ENCODE results near the gene HACL1. TPM values are rescaled to one million over a fixed set of nuclear protein-coding genes. Genes with fewer than 3 reads are reported as not detected.

The HACL1 gene
- total and polyA plus RNA-seq, 10 of the 15 experiments (the other 5 are each of a cell fraction or from before 2014, with no cell fraction given) = 19.4 to 48.7 (median 30.1) TPM

GRCh38 chr3:15645246-15645645 is 43.9 kb upstream of the HACL1 start (continued):
- no peak for TF ChIP-seq SPI1 (IDR thresholded peaks at IDR 0.05; ENCODE audit: borderline replicate concordance, insufficient read depth, low read depth, low read length)
- no peak for TF ChIP-seq MYB (IDR thresholded peaks at IDR 0.05; ENCODE audit: borderline replicate concordance, low read depth, low read length)

GRCh38 chr3:15638891-15639262 is 37.5 kb upstream of the HACL1 start:
- peaks cover 6% of the 10 kb centered on the region; the same call in 2 of the 3 replicates for H3K9me3 ChIP-seq (replicated peaks; ENCODE audit: control insufficient read depth, insufficient read depth, low read length)
- BruUV-seq (replicated peaks) = no TSS peak
- ChIA-PET RAD21 (ENCODE audit: unreplicated experiment) (interaction anchor here (0.7 to 2.5 kb wide), 8 partner anchors 8 to 254 kb away, joined by 3 to 13 read pairs (median 4); partner anchors contain the start of gene ANKRD28), POLR2A (interaction anchor here (1.0 kb wide), 1 partner anchor 18 kb away, joined by 3 read pairs; no protein-coding TSS in a partner anchor), SMC1A (ENCODE audit: uncharacterized antibody, unreplicated experiment) (interaction anchor here (0.7 to 14.5 kb wide), 5 partner anchors 8 to 413 kb away, joined by 3 to 362 read pairs (median 10); partner anchors contain the start of gene ANKRD28), CTCF (interaction anchor here (1.7 kb wide), 1 partner anchor 8 kb away, joined by 7 read pairs; no protein-coding TSS in a partner anchor)
- peak overlapping the region; percentile 58; the same call in 1 of the 2 replicates for H3K27ac ChIP-seq (ENCODE audit: control insufficient read depth, insufficient read depth)
- no peak overlapping the region for H2AFZ ChIP-seq (ENCODE audit: control insufficient read depth, low read depth, low read length)
- H3K4me2 ChIP-seq (ENCODE audit: control insufficient read depth, insufficient read depth) = peak overlapping the region; percentile 64
- intact Hi-C loops (cut with micrococcal nuclease; ENCODE audit: unreplicated experiment) (loop anchor here (5.0 to 10.0 kb wide), 2 partner anchors 218 to 536 kb away; partner anchors contain the start of gene GALNT15), in situ Hi-C loops (cut with MboI) (loop anchor here (5.0 kb wide), 1 partner anchor 168 kb away; no protein-coding TSS in a partner anchor)
- H4K20me1 ChIP-seq (ENCODE audit: control insufficient read depth, insufficient read depth) = no peaks in the 10 kb centered on the region
- 0% methylated on average over 1 of the region's 1 CpG for WGBS (ENCODE audit: insufficient coverage, insufficient replicate concordance, low lambda C conversion rate, missing lambda C conversion rate)
- no peaks in the 10 kb centered on the region for H3K36me3 ChIP-seq (ENCODE audit: control insufficient read depth in 2 of 2, insufficient read depth in 2 of 2, low read length in 1 of 2)
- DNase-seq (ENCODE audit: low read depth, low spot score) (peak; percentile 57), FAIRE-seq (no peak), ATAC-seq (peak; percentile 61)
- no peaks in the 10 kb centered on the region for H3K79me2 ChIP-seq (ENCODE audit: control insufficient read depth, insufficient read depth, low read length)
- H3K9ac ChIP-seq (ENCODE audit: control insufficient read depth, insufficient read depth, low read length) = no peak overlapping the region
- H3K27me3 ChIP-seq (replicated peaks in 1 of 2; ENCODE audit: control insufficient read depth in 2 of 2, insufficient read depth in 2 of 2, low read length in 1 of 2) = no peaks in the 10 kb centered on the region
- H3K4me1 ChIP-seq (ENCODE audit: control insufficient read depth, insufficient read depth, low read length) = peaks cover 32% of the 10 kb centered on the region
- no peak overlapping the region for H3K4me3 ChIP-seq
- TF ChIP-seq CTCF (IDR thresholded peaks at IDR 0.05 in 2 of 3, conservative IDR thresholded peaks at IDR 0.05 in 1 of 3; ENCODE audit: control insufficient read depth in 2 of 3, extremely low read depth in 1 of 3, insufficient read depth in 1 of 3, low read depth in 3 of 3, low read length in 3 of 3) = no peak
- TF ChIP-seq POLR2A (IDR thresholded peaks at IDR 0.05; ENCODE audit: low read depth, low read length) = no peak
- TF ChIP-seq SREBF1 (IDR thresholded peaks at IDR 0.05; ENCODE audit: low read length) = no peak
- TF ChIP-seq NFIC (IDR thresholded peaks at IDR 0.05; ENCODE audit: low read depth, low read length) = peak; percentile 93
- no peak for TF ChIP-seq SPI1 (IDR thresholded peaks at IDR 0.05; ENCODE audit: borderline replicate concordance, insufficient read depth, low read depth, low read length)
- TF ChIP-seq SIN3A (IDR thresholded peaks at IDR 0.05; ENCODE audit: low read depth, low read length) = no peak
- no peak for TF ChIP-seq SIX5 (IDR thresholded peaks at IDR 0.05; ENCODE audit: low read depth, low read length, severe bottlenecking)
- TF ChIP-seq, protein P1, sequence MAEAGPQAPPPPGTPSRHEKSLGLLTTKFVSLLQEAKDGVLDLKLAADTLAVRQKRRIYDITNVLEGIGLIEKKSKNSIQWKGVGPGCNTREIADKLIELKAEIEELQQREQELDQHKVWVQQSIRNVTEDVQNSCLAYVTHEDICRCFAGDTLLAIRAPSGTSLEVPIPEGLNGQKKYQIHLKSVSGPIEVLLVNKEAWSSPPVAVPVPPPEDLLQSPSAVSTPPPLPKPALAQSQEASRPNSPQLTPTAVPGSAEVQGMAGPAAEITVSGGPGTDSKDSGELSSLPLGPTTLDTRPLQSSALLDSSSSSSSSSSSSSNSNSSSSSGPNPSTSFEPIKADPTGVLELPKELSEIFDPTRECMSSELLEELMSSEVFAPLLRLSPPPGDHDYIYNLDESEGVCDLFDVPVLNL (IDR thresholded peaks at IDR 0.05; ENCODE audit: low read depth, low read length) = no peak
- no peak for TF ChIP-seq FOXK2 (IDR thresholded peaks at IDR 0.05)
- TF ChIP-seq ZNF687 (IDR thresholded peaks at IDR 0.05) = 0 out of 2 replicates have a peak, but pooled peaks have one; percentile 31
- TF ChIP-seq STAT1 (conservative IDR thresholded peaks at IDR 0.05) = no peak
- TF ChIP-seq NKRF (conservative IDR thresholded peaks at IDR 0.05) = no peak

Measured in GM12878 (cell line).